Upper lobe of right lung (tissue), 1 donor: ENCODE results near the gene SLC25A17. TPM values are rescaled to one million over a fixed set of nuclear protein-coding genes. Genes with fewer than 3 reads are reported as not detected.
A peak's percentile ranks its signal among the peaks of the same experiment; 100 is the strongest.
"Not testable (repeated sequence)": the region's sequence is repeated elsewhere in the genome, so short reads cannot be mapped to it uniquely, and the experiment has no call there.

Experiments
- ATAC-seq: fragments of 200-7000 bp; cut with Tn5 transposase; one replicate; pipeline ENCODE4 v1.9.1; 2020; ENCODE audit warnings: mild to moderate bottlenecking, moderate library complexity
- DNase-seq: peaks from one replicate; pipeline ENCODE4 v3.0.0-alpha.2; 2020
- H3K27ac ChIP-seq: fragments of 200-600 bp; one replicate; pipeline ENCODE4 v1.8.0; 2022
- H3K27me3 ChIP-seq: fragments of 200-600 bp; one replicate; pipeline ENCODE4 v1.8.0; 2022; ENCODE audit warnings: mild to moderate bottlenecking
- H3K36me3 ChIP-seq: fragments of 200-600 bp; one replicate; pipeline ENCODE4 v1.8.0; 2022
- H3K4me1 ChIP-seq: fragments of 200-600 bp; one replicate; pipeline ENCODE4 v1.8.0; 2022
- H3K4me3 ChIP-seq: fragments of 200-600 bp; one replicate; pipeline ENCODE4 v1.8.0; 2022; ENCODE audit warnings: mild to moderate bottlenecking
- H3K9me3 ChIP-seq: fragments of 200-600 bp; one replicate; pipeline ENCODE4 v1.8.0; 2022
- CTCF ChIP-seq: fragments of 200-600 bp; IDR thresholded peaks from one replicate; pipeline ENCODE4 v1.8.0; 2022; ENCODE audit warnings: antibody characterized with exemption
- intact Hi-C: fragments of 100-400 bp; cut with DNase I; formaldehyde crosslinking; loops from one replicate; pipeline ENCODE4 v1.11.0; 2022
- total RNA-seq: library from RNA; stranded (reverse); fragmentation: NEBNext Ultra II Directional; extraction: Animal tissue kit (Norgen Biotek cat#: 25700); gene quantifications from one replicate; pipeline ENCODE4 v1.2.1, GENCODE V29; 2021
- donor health status: DM: no; HTN: yes; CAD: no; lungs with severe emphysema.

SLC25A17 gene
- total RNA-seq, 1 donor from 2014 or later, result 13.8 TPM

DNA sequence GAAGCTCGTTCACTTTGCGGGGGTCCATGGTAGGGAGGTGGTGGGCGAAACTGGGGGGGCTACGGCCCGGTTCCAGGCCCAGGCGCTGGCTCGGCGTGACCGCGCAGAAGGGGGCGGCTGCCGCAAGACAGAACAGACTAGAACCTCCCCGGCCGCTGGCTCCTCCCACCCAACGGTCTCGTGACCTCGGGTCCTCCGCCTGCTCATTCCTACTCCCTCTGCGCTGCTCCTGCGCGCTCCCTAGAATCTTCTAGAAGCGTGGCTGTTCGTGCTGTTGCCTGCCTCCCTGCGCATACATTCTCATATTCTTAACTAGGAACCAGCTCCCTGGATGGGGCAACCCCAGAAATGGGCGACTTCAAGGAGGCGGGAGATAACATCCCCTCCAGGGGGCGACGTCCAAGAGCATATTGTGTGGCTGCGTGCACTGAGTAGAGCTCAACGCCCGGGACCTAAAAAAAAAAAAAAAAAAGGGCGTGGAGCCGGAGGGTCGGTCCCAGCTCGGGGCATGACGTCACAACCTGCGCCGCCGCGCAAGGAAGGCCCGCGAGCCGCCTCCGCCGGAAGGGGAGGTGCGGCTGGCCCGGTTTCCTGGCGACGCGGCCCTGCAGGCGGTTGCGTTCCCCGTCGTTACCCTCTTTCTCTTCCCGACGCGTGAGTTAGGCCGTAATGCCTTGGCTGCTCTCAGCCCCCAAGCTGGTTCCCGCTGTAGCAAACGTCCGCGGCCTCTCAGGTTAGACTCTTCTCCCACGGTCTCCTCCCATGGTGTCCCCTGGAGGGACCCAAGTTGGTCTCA lies 37.6 kb upstream of the SLC25A17 start, which contains the start of the genes ST13 and XPNPEP3:
Gene ST13, minus strand, starts transcription at position 127 of the 796 bp plus-strand sequence. Its CDS starts 99 bp downstream, at position 28.
Gene XPNPEP3, plus strand, starts transcription at position 636 of the 796 bp plus-strand sequence. Its CDS starts 34 bp downstream, at position 670.
- peak within 1 kb of the TSS; percentile 94 for H3K27ac ChIP-seq
- intact Hi-C loops, result no loop called here
- TF ChIP-seq CTCF, result peak; percentile 30
- peak; percentile 98 for ATAC-seq
- peak within 1 kb of the TSS; percentile 95 for H3K4me3 ChIP-seq
- peaks cover 41% of the 10 kb centered on the region for H3K4me1 ChIP-seq
- peaks cover 3% of the 10 kb centered on the region for H3K36me3 ChIP-seq
- H3K27me3 ChIP-seq, result no peaks in the 10 kb centered on the region
- H3K9me3 ChIP-seq, result no peaks in the 10 kb centered on the region
- peak; percentile 99 for DNase-seq

DNA sequence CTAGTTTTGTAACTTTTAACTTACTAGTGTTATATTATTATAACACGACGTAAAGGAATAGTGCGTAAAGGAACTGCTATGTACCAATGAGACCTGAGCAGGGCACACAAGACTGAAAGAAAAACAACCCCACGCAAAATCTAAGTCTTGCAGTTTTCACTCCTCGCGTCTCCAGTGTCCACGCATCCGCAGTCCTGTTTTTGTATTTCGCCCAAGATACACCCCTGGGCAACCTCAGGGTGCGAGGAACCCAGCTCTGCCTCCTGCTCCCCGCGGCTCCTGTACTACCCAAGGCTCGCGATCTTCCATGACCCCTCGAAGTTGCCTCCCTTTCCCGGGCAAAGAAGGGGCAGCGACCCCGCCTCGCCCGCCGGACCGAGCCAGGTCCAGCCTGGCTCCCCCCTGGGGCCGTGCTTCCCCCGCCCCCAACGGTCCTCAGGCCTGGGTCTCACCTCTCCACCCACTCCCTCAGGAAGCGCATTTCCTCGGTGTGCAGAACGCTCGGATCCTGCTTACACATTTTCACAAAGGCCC lies 36.9 kb upstream of the SLC25A17 start:
- DNase-seq (no peak), ATAC-seq (peak; percentile 42)
- Histone ChIP-seq H3K9me3 (no peaks in the 10 kb centered on the region), H3K4me3 (peak overlapping the region; percentile 95), H3K27me3 (no peaks in the 10 kb centered on the region), H3K36me3 (no peaks in the 10 kb centered on the region), H3K4me1 (peaks cover 41% of the 10 kb centered on the region), H3K27ac (peak overlapping the region; percentile 94)
- intact Hi-C loops, result no loop called here
- TF ChIP-seq CTCF, result no peak

GRCh38 chr22:40855071-40855978 lies 36.2 kb upstream of the SLC25A17 start:
- Histone ChIP-seq H3K27ac (peak overlapping the region; percentile 94), H3K27me3 (no peaks in the 10 kb centered on the region), H3K36me3 (peaks cover 5% of the 10 kb centered on the region), H3K9me3 (no peaks in the 10 kb centered on the region), H3K4me3 (peak overlapping the region; percentile 95), H3K4me1 (peaks cover 41% of the 10 kb centered on the region)
- DNase-seq (no peak), ATAC-seq (no peak)
- TF ChIP-seq CTCF, result no peak
- intact Hi-C loops, result no loop called here

DNA sequence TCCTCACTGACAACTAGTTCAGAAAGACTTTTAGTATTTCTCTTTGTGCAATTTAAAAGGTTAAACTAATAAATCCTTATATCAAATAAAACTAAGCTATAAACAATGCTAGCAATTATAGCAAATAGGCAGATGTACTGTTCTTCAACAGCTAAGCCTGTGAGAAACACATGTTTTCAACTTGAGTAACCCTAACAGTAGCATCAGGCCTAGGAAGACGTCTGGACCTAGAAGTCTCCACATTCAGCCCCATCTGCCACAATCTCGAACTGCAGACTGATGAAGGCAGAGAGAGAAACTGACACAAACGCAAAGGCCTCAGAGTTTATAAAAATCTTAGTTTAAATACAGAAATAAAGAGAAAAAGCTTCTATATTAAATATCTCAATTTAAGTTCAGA lies 34.8 kb upstream of the SLC25A17 start:
- H3K4me3 ChIP-seq, result peak overlapping the region; percentile 95
- DNase-seq (no peak), ATAC-seq (no peak)
- H3K36me3 ChIP-seq, result peaks cover 19% of the 10 kb centered on the region
- peaks cover 41% of the 10 kb centered on the region for H3K4me1 ChIP-seq
- H3K27ac ChIP-seq, result no peak overlapping the region
- H3K27me3 ChIP-seq, result no peaks in the 10 kb centered on the region
- TF ChIP-seq CTCF, result no peak
- no peaks in the 10 kb centered on the region for H3K9me3 ChIP-seq
- intact Hi-C loops, result no loop called here

DNA sequence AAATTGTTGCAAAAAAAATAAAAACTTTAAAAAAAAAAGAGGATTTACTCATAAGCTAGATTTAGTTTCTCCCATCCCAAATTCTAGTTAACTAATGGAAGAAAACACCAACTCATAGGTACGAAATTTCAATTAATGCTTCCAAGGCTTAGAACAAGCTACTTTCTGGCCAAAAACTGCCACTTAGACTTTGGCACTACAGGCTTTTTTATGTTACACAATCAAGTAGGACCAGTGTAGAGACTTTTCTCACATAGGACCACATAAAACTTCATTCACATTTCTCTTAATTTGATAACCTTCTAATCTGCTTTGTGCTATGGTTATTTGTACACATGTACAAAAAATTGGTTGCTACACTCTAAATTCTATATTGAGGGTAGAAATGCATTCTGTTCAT lies 34.2 kb upstream of the SLC25A17 start:
- Histone ChIP-seq H3K36me3 (peaks cover 25% of the 10 kb centered on the region), H3K27ac (no peak overlapping the region), H3K4me1 (peaks cover 41% of the 10 kb centered on the region), H3K27me3 (no peaks in the 10 kb centered on the region), H3K4me3 (peak overlapping the region; percentile 1), H3K9me3 (no peaks in the 10 kb centered on the region)
- ATAC-seq (no peak), DNase-seq (no peak)
- TF ChIP-seq CTCF, result no peak
- intact Hi-C loops, result no loop called here

- H3K27me3 ChIP-seq, H3K27ac ChIP-seq, H3K9me3 ChIP-seq, ATAC-seq, DNase-seq, intact Hi-C loops, H3K4me3 ChIP-seq, H3K4me1 ChIP-seq: not testable (repeated sequence)
- H3K36me3 ChIP-seq, result peaks cover 98% of the 10 kb centered on the region
Observed at GRCh38 chr22:40845816-40846215, 26.7 kb upstream of the SLC25A17 start.
